Activated naive CD4-positive, alpha-beta T cell treated with anti-CD3 and anti-CD28 coated beads for 36 hours (primary cell): ENCODE data around the gene BLACAT1. TPM values are rescaled to one million over a fixed set of nuclear protein-coding genes. Genes with fewer than 3 reads are reported as not detected.
"Not testable (repeated sequence)": the region's sequence is repeated elsewhere in the genome, so short reads cannot be mapped to it uniquely, and the experiment has no call there.

Source experiments
- CTCF ChIA-PET: fragments of 350-600 bp; sonication (Branson Sonifier 250); formaldehyde crosslinking; loops from one replicate; lab custom pipeline; 2021; ENCODE audit warnings: antibody characterized with exemption; lab: Charles Lee
- DNase-seq: peaks from one replicate; pipeline ENCODE4 v3.0.0-alpha.2; 2020
- H3K27ac Mint-ChIP-seq: one replicate; pipeline ENCODE4 v1.8.0; 2021; ENCODE audit warnings: mild to moderate bottlenecking, mixed read lengths
- H3K27me3 Mint-ChIP-seq: one replicate; pipeline ENCODE4 v1.8.0; 2021; ENCODE audit warnings: low read depth, mixed read lengths
- H3K36me3 Mint-ChIP-seq: one replicate; pipeline ENCODE4 v1.8.0; 2021; ENCODE audit warnings: low read depth, mixed read lengths
- H3K4me1 Mint-ChIP-seq: one replicate; pipeline ENCODE4 v1.8.0; 2021; ENCODE audit warnings: low read depth, mixed read lengths
- H3K4me3 Mint-ChIP-seq: one replicate; pipeline ENCODE4 v1.8.0; 2021; ENCODE audit warnings: mild to moderate bottlenecking, moderate library complexity, mixed read lengths
- H3K9me3 Mint-ChIP-seq: one replicate; pipeline ENCODE4 v1.8.0; 2021; ENCODE audit warnings: mixed read lengths
- intact Hi-C: fragments of 100-400 bp; cut with micrococcal nuclease; formaldehyde crosslinking; loops from one replicate; pipeline ENCODE4 v1.15.1; 2023
- total RNA-seq, 2 experiments: library from RNA; stranded (reverse); gene quantifications; one replicate each; pipeline ENCODE4 v1.2.3, GENCODE V29; 2021

Gene BLACAT1
- total RNA-seq, 2 experiments from 2014 or later = 0.14 to 0.30 TPM

DNA sequence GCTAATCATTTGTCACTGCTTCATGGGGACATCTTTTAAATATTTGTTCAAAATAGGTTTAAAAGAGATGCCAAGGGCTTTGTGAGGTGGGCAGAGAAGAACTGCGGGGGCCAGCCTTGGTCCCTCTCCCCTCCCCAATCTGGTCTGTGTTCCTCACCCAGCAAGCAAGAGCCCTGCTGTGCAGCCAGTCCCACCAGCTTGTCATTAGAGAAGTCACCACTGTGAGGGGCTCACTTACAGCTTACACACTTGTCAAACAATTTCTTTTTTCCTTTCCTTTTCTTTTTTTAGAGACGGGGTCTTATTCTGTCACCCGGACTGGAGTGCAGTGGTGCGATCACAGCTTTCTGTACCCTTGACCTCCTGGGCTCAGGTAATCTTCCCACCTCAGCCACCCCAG lies 38.3 kb upstream of the BLACAT1 start:
- Mint-ChIP-seq H3K27ac (no peak overlapping the region), H3K4me1 (no peaks in the 10 kb centered on the region), H3K9me3 (no peaks in the 10 kb centered on the region), H3K36me3 (no peaks in the 10 kb centered on the region), H3K27me3 (peaks cover 26% of the 10 kb centered on the region), H3K4me3 (no peak overlapping the region)
- CTCF ChIA-PET = interaction anchor here (0.7 to 3.2 kb wide), 6 partner anchors 8 to 213 kb away, joined by 3 to 25 read pairs (median 5); no protein-coding TSS in a partner anchor
- DNase-seq = no peak
- intact Hi-C loops = no loop called here

DNA sequence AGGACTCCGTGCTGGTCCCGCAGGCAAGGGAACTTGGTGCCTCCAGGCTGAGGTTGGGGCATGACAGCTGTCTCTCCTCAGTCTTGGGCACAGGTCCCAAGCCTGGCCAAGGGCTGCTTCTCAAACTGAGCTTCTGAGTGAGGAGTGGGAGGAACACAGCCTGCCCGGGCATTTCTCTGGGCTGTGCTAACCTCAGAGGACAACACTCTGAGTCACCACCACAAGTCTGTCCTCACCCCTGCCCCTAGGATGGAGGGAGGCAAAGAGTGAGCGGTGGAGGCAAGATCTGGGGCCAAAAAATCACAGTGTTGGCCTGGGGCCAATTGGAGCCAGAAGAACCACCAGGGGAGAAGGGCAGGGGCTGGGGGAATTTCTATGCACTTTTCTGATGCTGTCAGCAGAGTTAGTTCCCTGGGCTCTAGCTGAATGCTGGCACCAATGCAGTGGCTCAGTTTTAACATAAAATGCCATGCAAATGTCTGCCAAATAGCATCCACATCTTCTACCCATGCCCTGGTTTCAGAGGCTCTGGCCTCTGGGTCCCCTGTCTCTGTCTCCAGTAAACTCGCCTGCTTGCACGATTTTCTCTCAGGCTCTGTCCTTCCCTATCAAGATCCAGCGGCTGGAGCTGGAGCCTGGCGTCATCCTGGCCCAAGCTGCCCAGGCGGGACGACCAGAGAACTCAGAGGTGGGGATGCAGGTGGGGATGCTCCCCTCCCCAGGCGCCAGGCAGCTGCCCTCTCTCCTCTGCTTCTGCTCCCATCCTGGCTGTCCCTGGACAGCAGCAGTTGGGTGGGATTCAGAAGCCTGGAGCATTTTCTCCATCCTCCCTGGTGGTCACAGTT lies 37.6 kb upstream of the BLACAT1 start:
- H3K4me3 Mint-ChIP-seq = no peak overlapping the region
- H3K4me1 Mint-ChIP-seq = no peaks in the 10 kb centered on the region
- DNase-seq = no peak
- H3K27me3 Mint-ChIP-seq = peaks cover 29% of the 10 kb centered on the region
- no peaks in the 10 kb centered on the region for H3K9me3 Mint-ChIP-seq
- intact Hi-C loops = no loop called here
- H3K27ac Mint-ChIP-seq = no peak overlapping the region
- CTCF ChIA-PET = interaction anchor here (0.7 to 3.2 kb wide), 6 partner anchors 8 to 213 kb away, joined by 3 to 25 read pairs (median 5); no protein-coding TSS in a partner anchor
- H3K36me3 Mint-ChIP-seq = no peaks in the 10 kb centered on the region

GRCh38 chr1:205492774-205493173 lies 36.9 kb upstream of the BLACAT1 start:
- no peaks in the 10 kb centered on the region for H3K4me1 Mint-ChIP-seq
- no peaks in the 10 kb centered on the region for H3K36me3 Mint-ChIP-seq
- CTCF ChIA-PET = interaction anchor here (0.9 to 3.2 kb wide), 6 partner anchors 9 to 157 kb away, joined by 3 to 25 read pairs (median 5); no protein-coding TSS in a partner anchor
- H3K9me3 Mint-ChIP-seq = no peaks in the 10 kb centered on the region
- H3K27ac Mint-ChIP-seq = no peak overlapping the region
- no peak overlapping the region for H3K4me3 Mint-ChIP-seq
- peaks cover 34% of the 10 kb centered on the region for H3K27me3 Mint-ChIP-seq
- intact Hi-C loops = no loop called here
- no peak for DNase-seq

GRCh38 chr1:205492201-205492667 lies 36.4 kb upstream of the BLACAT1 start:
- no peak overlapping the region for H3K4me3 Mint-ChIP-seq
- H3K4me1 Mint-ChIP-seq = no peaks in the 10 kb centered on the region
- no peaks in the 10 kb centered on the region for H3K36me3 Mint-ChIP-seq
- no peak overlapping the region for H3K27ac Mint-ChIP-seq
- CTCF ChIA-PET = interaction anchor here (0.9 to 3.2 kb wide), 6 partner anchors 10 to 157 kb away, joined by 3 to 25 read pairs (median 4); no protein-coding TSS in a partner anchor
- intact Hi-C loops = no loop called here
- H3K9me3 Mint-ChIP-seq = no peaks in the 10 kb centered on the region
- peaks cover 37% of the 10 kb centered on the region for H3K27me3 Mint-ChIP-seq
- DNase-seq = no peak

GRCh38 chr1:205491794-205492193 lies 35.9 kb upstream of the BLACAT1 start:
- intact Hi-C loops = no loop called here
- DNase-seq = no peak
- H3K27me3 Mint-ChIP-seq = peaks cover 38% of the 10 kb centered on the region
- no peaks in the 10 kb centered on the region for H3K9me3 Mint-ChIP-seq
- H3K4me3 Mint-ChIP-seq = no peak overlapping the region
- no peaks in the 10 kb centered on the region for H3K36me3 Mint-ChIP-seq
- CTCF ChIA-PET = interaction anchor here (0.9 to 3.2 kb wide), 7 partner anchors 10 to 156 kb away, joined by 3 to 25 read pairs (median 4); no protein-coding TSS in a partner anchor
- H3K27ac Mint-ChIP-seq = no peak overlapping the region
- H3K4me1 Mint-ChIP-seq = no peaks in the 10 kb centered on the region

DNA sequence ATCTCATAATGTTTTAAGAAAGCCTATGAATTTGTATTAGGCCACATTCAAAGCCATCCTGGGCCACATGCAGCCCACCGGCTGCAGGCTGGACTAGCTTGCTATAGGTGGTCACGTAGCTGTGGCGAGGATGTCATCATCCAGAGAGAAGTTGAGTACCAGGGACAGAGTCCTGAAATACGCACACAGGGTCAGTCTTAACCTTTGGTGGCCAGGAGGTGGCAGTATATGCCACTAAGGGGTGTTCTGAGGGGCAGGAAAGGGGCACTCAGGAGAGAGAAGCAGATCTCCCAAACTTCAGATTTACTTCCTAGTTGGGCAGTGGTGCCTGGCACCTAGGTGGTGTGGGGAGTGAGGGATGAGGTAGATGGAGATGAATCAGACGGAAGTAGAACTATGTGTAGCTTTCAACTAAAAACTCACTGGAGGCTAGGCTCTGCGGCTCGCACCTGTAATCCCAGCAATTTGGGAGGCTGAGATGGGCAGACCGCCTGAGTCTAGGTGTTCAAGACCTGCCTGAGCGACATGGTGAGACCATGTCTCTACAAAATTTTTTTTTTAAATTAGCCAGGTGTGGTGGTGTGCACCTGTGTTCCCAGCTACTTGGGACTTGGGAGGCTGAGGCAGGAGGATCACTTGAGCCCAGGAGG lies 32.4 kb upstream of the BLACAT1 start:
- Mint-ChIP-seq H3K4me3 (no peak overlapping the region), H3K27me3 (peaks cover 51% of the 10 kb centered on the region), H3K36me3 (no peaks in the 10 kb centered on the region), H3K9me3 (no peaks in the 10 kb centered on the region), H3K4me1 (peaks cover 1% of the 10 kb centered on the region), H3K27ac (peak overlapping the region; percentile 21)
- CTCF ChIA-PET = interaction anchor here (0.6 to 9.0 kb wide), 35 partner anchors 11 to 260 kb away, joined by 3 to 221 read pairs (median 4); partner anchors contain the start of gene ELK4
- intact Hi-C loops = loop anchor here (1.0 kb wide), 2 partner anchors 36 to 169 kb away; no protein-coding TSS in a partner anchor
- peak; percentile 60 for DNase-seq

DNA sequence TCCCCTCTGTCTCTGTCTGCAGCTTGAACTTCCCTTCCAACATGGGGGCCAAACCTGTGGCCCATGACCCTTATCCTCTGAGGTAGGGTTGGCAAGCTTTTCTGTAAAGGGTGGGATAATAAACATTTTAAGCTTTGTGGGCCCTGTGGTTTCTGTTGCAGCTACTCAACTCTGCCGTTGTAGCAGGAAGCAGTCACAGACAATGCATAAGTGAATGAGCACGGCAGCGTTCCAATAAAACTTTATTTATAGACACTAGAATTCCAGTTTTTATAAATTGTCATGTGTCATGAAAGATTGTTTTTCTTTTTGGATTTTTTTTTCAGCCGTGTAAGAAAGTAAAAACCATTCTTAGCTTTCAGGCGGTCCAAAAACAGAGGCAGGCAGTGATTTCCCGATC lies 30.4 kb upstream of the BLACAT1 start:
- DNase-seq = no peak
- CTCF ChIA-PET = interaction anchor here (0.6 to 9.0 kb wide), 38 partner anchors 8 to 955 kb away, joined by 3 to 221 read pairs (median 6); partner anchors contain the start of gene LEMD1
- H3K27ac Mint-ChIP-seq = no peak overlapping the region
- peaks cover 6% of the 10 kb centered on the region for H3K4me1 Mint-ChIP-seq
- H3K36me3 Mint-ChIP-seq = no peaks in the 10 kb centered on the region
- H3K27me3 Mint-ChIP-seq = peaks cover 60% of the 10 kb centered on the region
- H3K4me3 Mint-ChIP-seq = no peak overlapping the region
- no peaks in the 10 kb centered on the region for H3K9me3 Mint-ChIP-seq
- intact Hi-C loops = no loop called here

DNA sequence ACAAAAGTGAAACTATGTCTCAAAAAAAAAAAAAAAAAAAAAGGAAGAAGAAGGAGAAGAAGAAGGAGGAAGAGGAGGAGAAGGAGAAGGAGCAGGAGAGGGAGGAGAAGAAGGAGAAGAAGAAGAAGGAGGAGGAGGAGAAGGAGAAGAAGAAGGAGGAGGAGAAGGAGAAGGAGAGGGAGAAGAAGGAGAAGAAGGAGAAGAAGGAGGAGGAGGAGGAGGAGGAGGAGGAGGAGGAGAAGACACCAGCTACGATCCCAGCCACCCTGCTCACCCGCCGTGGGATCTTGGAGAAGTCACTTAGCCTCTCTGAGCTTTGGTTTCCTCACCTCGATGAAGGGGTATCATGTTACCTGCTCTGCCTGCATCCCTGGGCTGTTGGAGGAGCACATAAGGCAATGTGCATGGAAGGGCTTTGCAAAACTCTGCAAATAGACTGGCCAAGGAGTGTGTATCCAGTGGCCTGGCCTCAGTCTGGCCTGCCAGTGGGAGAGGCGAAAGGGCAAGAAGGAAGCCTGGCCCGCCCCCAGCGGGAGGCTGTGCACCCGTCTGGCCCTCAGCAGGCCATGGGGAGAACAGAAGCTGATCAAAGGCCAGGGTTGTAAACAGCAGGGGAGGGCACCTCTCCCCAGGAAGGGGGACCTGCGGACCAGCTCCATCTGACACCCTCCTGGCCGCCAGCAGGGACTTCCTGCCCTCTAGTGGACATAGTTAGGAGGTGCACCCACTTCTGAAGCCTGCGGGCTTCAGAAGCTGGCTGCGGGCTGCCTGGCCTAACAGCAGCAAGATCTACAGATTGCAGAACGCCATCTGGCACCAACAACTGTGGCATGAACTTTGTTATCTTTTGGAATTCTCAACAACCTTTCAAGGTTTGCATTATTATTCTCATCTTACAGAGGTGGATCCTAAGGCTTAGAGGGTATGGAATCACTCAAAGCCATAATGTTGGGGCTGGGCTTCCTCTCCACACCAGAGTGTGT lies 29.4 kb upstream of the BLACAT1 start:
- CTCF ChIA-PET = interaction anchor here (0.6 to 9.0 kb wide), 58 partner anchors 8 to 956 kb away, joined by 3 to 221 read pairs (median 4); partner anchors contain the start of gene LEMD1
- no peak overlapping the region for H3K27ac Mint-ChIP-seq
- H3K27me3 Mint-ChIP-seq = peaks cover 58% of the 10 kb centered on the region
- H3K4me1 Mint-ChIP-seq = peaks cover 15% of the 10 kb centered on the region
- H3K9me3 Mint-ChIP-seq = no peaks in the 10 kb centered on the region
- peak; percentile 79 for DNase-seq
- H3K4me3 Mint-ChIP-seq = no peak overlapping the region
- no peaks in the 10 kb centered on the region for H3K36me3 Mint-ChIP-seq
- intact Hi-C loops = loop anchor here (1.0 to 5.0 kb wide), 5 partner anchors 26 to 213 kb away; no protein-coding TSS in a partner anchor

- H3K4me3 Mint-ChIP-seq = no peak overlapping the region
- H3K9me3 Mint-ChIP-seq = no peaks in the 10 kb centered on the region
- no peak overlapping the region for H3K27ac Mint-ChIP-seq
- peaks cover 59% of the 10 kb centered on the region for H3K27me3 Mint-ChIP-seq
- peaks cover 24% of the 10 kb centered on the region for H3K4me1 Mint-ChIP-seq
- DNase-seq = no peak
- no peaks in the 10 kb centered on the region for H3K36me3 Mint-ChIP-seq
- CTCF ChIA-PET = interaction anchor here (2.3 to 9.0 kb wide), 4 partner anchors 40 to 129 kb away, joined by 10 to 221 read pairs (median 108); no protein-coding TSS in a partner anchor
- intact Hi-C loops = loop anchor here (5.0 kb wide), 1 partner anchor 211 kb away; no protein-coding TSS in a partner anchor
Measured at GRCh38 chr1:205483372-205483771, 27.5 kb upstream of the BLACAT1 start.

GRCh38 chr1:205482587-205482986 lies 26.7 kb upstream of the BLACAT1 start:
- intact Hi-C loops = loop anchor here (5.0 kb wide), 1 partner anchor 210 kb away; no protein-coding TSS in a partner anchor
- H3K4me3 Mint-ChIP-seq, H3K36me3 Mint-ChIP-seq, H3K27ac Mint-ChIP-seq, H3K9me3 Mint-ChIP-seq, DNase-seq: not testable (repeated sequence)
- Mint-ChIP-seq H3K4me1 (peaks cover 24% of the 10 kb centered on the region), H3K27me3 (peaks cover 52% of the 10 kb centered on the region)
- CTCF ChIA-PET = interaction anchor here (0.9 to 9.0 kb wide), 7 partner anchors 41 to 176 kb away, joined by 3 to 130 read pairs (median 8); no protein-coding TSS in a partner anchor
